ENCODE measurements around the gene HMGCLL1.

GRCh38 chr6:55490871-55491270 is 88.1 kb downstream of the HMGCLL1 start:
- TF ChIP-seq POLR2A (IDR thresholded peaks at IDR 0.05) = no peak
- TF ChIP-seq, protein P1, sequence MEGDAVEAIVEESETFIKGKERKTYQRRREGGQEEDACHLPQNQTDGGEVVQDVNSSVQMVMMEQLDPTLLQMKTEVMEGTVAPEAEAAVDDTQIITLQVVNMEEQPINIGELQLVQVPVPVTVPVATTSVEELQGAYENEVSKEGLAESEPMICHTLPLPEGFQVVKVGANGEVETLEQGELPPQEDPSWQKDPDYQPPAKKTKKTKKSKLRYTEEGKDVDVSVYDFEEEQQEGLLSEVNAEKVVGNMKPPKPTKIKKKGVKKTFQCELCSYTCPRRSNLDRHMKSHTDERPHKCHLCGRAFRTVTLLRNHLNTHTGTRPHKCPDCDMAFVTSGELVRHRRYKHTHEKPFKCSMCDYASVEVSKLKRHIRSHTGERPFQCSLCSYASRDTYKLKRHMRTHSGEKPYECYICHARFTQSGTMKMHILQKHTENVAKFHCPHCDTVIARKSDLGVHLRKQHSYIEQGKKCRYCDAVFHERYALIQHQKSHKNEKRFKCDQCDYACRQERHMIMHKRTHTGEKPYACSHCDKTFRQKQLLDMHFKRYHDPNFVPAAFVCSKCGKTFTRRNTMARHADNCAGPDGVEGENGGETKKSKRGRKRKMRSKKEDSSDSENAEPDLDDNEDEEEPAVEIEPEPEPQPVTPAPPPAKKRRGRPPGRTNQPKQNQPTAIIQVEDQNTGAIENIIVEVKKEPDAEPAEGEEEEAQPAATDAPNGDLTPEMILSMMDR (IDR thresholded peaks at IDR 0.05) = no peak

Data from vagina (tissue), 2 donors.